Sigmoid colon (tissue), 4 donors: ENCODE measurements around the gene ADGRG2.

ENCODE experiments used
- EP300 ChIP-seq, 4 donors: sonication (generic); formaldehyde crosslinking; IDR thresholded peaks; one replicate each; pipeline ENCODE4 v1.6.1; 2017; ENCODE audit warnings: antibody characterized with exemption in 4 of 4
- POLR2AphosphoS5 ChIP-seq, 4 donors: sonication (generic); formaldehyde crosslinking; IDR thresholded peaks; one replicate each; pipeline ENCODE4 v1.6.1; 2017; ENCODE audit warnings: antibody characterized with exemption in 4 of 4
- TF ChIP-seq, protein P1 (sequence below), 4 experiments: fragments of 450-650 bp in 3 of 4; fragments of 200-600 bp in 1 of 4; IDR thresholded peaks; one replicate each; pipeline ENCODE4 v1.5.1; 2016 to 2019; ENCODE audit warnings: antibody characterized with exemption in 4 of 4, mild to moderate bottlenecking in 3 of 4, moderate library complexity in 2 of 4

DNA sequence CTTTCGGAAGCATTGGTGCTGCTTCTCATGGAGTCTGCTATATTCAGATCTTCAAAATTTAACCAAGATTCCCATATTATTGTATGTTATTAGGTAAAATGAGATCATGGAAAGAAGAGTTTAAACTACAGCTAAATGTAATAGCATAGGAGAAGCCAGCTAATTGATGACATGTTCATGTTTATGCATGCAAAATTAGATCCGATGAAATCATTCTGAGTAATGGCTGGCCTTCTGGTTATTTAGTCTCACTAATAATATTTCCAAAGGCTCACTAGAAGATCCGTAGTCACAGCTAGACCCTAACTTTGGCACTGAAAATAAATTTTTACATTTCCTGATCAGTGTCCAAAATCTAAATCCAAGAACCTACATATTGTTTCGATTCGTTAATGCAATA is 118.5 kb downstream of the ADGRG2 start:
- TF ChIP-seq POLR2AphosphoS5 (IDR thresholded peaks at IDR 0.05) (no peak), EP300 (IDR thresholded peaks at IDR 0.05) (no peak)
- TF ChIP-seq, protein P1, sequence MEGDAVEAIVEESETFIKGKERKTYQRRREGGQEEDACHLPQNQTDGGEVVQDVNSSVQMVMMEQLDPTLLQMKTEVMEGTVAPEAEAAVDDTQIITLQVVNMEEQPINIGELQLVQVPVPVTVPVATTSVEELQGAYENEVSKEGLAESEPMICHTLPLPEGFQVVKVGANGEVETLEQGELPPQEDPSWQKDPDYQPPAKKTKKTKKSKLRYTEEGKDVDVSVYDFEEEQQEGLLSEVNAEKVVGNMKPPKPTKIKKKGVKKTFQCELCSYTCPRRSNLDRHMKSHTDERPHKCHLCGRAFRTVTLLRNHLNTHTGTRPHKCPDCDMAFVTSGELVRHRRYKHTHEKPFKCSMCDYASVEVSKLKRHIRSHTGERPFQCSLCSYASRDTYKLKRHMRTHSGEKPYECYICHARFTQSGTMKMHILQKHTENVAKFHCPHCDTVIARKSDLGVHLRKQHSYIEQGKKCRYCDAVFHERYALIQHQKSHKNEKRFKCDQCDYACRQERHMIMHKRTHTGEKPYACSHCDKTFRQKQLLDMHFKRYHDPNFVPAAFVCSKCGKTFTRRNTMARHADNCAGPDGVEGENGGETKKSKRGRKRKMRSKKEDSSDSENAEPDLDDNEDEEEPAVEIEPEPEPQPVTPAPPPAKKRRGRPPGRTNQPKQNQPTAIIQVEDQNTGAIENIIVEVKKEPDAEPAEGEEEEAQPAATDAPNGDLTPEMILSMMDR (IDR thresholded peaks at IDR 0.05): no peak
